ENCODE results near the gene SYDE1.
A peak's percentile ranks its signal among the peaks of the same experiment; 100 is the strongest.

Gene SYDE1

GRCh38 chr19:15108845-15109767 is 1.9 kb downstream of the SYDE1 start:
- no peak for DNase-seq

DNA sequence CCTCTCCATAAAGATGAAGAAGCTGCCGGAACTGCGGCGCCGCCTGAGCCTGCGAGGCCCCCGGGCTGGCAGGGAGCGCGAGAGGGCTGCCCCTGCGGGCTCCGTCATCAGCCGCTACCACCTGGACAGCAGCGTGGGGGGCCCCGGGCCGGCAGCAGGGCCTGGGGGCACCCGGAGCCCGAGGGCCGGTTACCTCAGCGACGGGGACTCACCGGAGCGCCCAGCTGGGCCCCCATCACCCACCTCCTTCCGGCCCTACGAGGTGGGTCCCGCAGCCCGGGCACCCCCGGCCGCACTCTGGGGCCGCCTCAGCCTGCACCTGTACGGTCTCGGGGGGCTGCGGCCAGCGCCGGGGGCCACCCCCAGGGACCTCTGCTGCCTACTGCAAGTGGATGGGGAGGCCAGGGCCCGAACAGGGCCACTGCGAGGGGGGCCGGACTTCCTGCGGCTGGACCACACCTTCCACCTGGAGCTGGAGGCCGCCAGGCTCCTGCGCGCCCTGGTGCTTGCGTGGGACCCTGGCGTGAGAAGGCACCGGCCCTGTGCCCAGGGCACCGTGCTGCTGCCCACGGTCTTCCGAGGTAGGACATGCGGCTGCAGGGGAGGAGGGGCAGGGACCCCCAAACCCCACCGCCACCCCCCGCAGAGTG is 2.7 kb downstream of the SYDE1 start:
- DNase-seq: no peak

DNA sequence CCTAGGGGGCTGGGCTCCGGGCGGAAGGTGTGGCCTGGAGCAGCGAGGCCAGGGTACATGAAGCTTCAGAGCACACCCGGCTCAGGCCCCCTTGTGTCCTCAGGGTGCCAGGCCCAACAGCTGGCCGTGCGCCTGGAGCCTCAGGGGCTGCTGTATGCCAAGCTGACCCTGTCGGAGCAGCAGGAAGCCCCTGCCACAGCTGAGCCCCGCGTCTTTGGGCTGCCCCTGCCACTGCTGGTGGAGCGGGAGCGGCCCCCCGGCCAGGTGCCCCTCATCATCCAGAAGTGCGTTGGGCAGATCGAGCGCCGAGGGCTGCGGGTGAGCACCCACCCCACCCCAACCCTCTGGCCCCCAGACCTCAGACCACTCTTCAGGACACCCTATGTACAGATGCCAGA is 3.2 kb downstream of the SYDE1 start:
- DNase-seq: no peak

GRCh38 chr19:15111758-15112157 is 4.6 kb downstream of the SYDE1 start:
- DNase-seq: no peak

GRCh38 chr19:15112385-15112784 is 5.2 kb downstream of the SYDE1 start:
- DNase-seq: peak; percentile 5

DNA sequence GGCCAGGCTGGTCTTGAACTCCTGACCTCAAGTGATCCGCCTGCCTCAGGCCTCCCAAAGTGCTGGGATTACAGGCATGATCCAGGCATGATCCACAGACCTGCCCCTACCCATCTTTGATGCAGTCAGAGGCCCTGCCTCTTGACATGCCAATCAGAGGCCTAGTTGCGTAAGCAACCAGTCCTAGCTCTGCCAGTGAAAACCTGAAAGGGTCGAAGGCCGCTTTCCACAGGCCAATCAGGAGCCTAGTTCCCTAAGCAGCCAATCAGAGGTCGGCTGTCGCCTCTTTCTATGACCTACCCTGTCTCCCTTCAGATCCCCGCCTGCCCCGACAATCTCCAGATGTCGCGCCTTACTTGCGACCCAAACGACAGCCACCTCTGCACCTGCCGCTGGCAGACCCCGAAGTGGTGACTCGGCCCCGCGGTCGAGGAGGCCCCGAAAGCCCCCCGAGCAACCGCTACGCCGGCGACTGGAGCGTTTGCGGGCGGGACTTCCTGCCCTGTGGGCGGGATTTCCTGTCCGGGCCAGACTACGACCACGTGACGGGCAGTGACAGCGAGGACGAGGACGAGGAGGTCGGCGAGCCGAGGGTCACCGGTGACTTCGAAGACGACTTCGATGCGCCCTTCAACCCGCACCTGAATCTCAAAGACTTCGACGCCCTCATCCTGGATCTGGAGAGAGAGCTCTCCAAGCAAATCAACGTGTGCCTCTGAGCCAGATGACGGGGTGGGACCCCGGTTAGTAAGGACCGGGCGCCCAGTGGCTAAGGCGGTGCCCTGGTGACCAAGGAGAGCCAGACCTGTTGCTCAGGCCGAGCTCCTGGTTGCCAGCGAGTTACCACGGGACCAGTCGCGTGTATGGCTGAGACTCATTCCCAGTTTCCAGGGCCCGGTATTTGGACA is 6.3 kb downstream of the SYDE1 start:
- DNase-seq: no peak

- DNase-seq: no peak
Observed at GRCh38 chr19:15114153-15114540, 6.9 kb downstream of the SYDE1 start.

DNA sequence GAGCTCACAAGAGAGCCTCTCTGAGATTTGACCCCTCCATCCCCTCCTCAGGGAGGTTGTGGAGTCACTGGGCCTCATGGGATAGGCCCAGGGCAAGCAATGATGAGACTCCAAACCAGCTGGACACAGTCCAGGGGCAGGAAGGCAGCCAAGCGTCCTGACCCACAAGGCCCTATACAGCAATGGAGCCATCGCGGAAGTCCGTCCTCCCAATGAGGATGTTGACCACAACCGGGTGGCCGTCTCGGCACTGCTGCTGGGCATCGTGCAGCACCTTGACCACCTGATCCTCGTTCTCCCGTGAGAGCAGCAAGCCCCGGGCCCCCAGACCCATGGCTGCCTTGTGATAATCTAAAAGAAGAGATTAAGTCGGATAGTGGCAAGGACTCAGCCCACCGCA is 7.9 kb downstream of the SYDE1 start:
- DNase-seq: no peak

GRCh38 chr19:15115762-15116615 is 8.8 kb downstream of the SYDE1 start:
- no peak for DNase-seq

- DNase-seq: no peak
Observed at GRCh38 chr19:15116856-15117255, 9.7 kb downstream of the SYDE1 start.

DNA sequence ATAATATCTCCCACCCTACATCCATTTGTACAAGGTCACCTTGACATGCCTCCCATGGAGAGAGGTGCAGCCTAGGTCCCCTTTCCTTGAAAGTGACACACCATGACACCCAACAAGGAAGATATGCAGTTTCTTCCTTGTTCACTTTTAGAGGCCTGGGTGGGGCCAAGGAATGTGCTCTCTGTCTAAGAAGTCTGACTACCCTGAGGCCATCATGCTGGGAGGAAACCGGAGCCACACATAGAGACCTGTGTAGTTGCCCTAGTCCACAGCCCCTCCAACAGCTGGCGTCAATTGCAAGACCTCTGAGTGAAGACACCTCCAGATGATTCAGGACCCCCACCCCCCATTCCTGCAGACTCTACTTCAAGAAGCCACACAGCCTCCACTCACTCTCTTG is 11.0 kb downstream of the SYDE1 start:
- no peak for DNase-seq

- DNase-seq: no peak
Observed at GRCh38 chr19:15118789-15119494, 11.7 kb downstream of the SYDE1 start.

- DNase-seq: no peak
Observed at GRCh38 chr19:15120135-15121026, 13.2 kb downstream of the SYDE1 start.

DNA sequence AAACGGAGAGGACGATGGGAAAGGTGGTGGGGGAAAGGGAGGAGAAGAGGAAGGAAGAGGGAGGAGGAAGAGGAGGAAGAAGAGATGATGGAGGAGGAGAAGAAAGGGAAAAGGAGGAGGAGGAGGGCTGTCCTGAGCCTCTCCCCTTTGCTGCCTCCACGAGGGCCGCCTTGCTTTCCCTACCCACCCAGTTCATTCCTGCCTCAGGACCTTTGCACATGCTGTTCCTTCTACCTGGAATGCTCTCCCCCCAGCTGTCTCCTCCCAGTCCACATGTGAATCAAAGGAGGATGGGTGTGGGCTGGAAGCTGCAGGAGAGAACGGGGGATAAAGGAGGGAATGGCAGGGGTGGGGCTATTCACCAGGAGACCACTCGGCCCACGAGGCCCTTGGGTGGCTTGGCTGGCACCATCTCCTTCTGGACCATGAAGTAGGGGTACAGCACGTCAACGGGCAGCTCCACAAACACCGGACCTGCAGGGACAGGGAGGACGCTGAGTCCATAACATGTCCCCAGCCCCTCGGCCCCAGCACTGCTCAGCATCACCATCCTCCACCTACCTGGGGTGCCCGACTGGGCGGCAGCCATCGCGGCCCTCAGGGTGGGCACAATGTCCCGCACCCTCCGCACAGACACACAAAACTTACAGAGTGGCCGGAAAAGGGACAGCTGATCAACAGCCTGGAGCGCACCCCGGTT is 15.3 kb downstream of the SYDE1 start:
- DNase-seq: no peak

GRCh38 chr19:15123031-15123890 is 16.1 kb downstream of the SYDE1 start:
- no peak for DNase-seq

DNA sequence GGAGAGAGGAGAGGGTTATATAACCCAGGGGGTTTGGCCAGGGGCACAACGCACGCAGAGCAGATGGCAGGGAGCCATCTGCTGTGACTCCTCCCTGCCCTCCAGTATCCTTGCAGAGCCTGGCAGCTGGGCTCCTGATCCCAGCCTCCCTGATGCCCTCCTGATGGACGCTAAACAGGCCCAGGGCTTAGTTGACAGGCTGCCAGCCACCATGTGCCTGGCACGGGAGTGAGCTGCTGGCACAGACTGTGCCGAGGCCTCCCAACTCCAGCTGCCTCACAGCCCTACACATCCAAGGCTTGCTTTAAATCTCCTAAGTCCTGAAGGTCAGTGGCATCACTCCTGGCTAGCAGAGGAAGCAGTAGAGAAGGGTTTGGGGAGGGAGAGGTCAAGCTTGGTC is 16.7 kb downstream of the SYDE1 start:
- DNase-seq: no peak

DNA sequence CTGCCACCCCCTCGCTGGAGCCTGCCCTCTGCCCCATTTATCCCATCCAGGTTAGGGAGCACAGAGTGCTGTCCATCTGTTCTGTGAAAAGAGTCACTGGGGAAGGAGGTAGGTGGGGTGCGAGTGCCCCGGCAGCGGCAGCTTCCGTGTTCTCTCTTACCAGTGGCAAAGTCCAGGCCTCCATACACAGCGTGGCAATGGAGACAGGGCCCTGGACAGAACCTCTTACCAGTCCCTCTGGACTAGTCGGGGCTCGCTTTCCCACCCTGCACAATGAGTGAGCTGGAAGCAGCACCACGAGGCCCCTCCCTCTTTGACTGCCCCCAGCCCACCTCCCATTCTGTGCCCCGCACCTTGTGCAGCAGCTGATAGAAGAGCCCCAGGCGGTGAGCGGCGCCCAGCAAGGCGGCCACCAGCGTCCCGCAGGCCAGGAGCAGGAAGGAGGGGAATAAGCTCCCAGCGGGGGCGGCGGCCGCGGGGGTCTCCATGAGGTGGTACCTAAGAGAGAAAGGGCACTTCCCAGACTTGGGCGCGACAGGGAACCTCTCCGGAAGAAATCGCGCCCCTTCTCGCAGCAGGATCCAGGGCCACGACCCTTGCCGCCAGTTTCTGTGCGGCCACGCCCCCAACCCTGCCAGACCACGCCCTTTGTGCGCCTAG is 17.5 kb downstream of the SYDE1 start:
- no peak for DNase-seq

All from CD4-positive, alpha-beta T cell treated with Interleukin-21 for 1 hour (primary cell).